WTC11 (cell line): ENCODE results near the gene CCL26. TPM values are rescaled to one million over a fixed set of nuclear protein-coding genes. Genes with fewer than 3 reads are reported as not detected.
"Not testable (repeated sequence)": the region's sequence is repeated elsewhere in the genome, so short reads cannot be mapped to it uniquely, and the experiment has no call there.

Experiments
- ATAC-seq: fragments of 200-7000 bp; cut with Tn5 transposase; 2 replicates; pipeline ENCODE4 v1.10.0; 2021; ENCODE audit warnings: mild to moderate bottlenecking, moderate library complexity
- CTCF ChIA-PET: fragments of 300-600 bp; sonication (Branson Sonifier 250); formaldehyde crosslinking; loops from one replicate; lab custom pipeline; 2021; ENCODE audit warnings: antibody characterized with exemption; lab: Charles Lee
- POLR2A ChIA-PET: fragments of 350-600 bp; sonication (Branson Sonifier 250); formaldehyde crosslinking; loops from one replicate; lab custom pipeline; 2021; ENCODE audit warnings: antibody characterized with exemption; lab: Charles Lee
- DNase-seq: peaks from one replicate; pipeline ENCODE4 v3.0.0; 2021; ENCODE audit warnings: low spot score
- H3K27ac Mint-ChIP-seq: 2 replicates; pipeline ENCODE4 v1.8.0; 2021; ENCODE audit warnings: mixed read lengths
- H3K27me3 Mint-ChIP-seq: 2 replicates; pipeline ENCODE4 v1.8.0; 2021; ENCODE audit warnings: low read depth, mild to moderate bottlenecking, moderate library complexity, mixed read lengths
- H3K36me3 Mint-ChIP-seq: 2 replicates; pipeline ENCODE4 v1.8.0; 2021; ENCODE audit warnings: mixed read lengths
- H3K4me1 Mint-ChIP-seq: 2 replicates; pipeline ENCODE4 v1.8.0; 2022; ENCODE audit warnings: mixed read lengths
- H3K4me3 Mint-ChIP-seq: 2 replicates; pipeline ENCODE4 v1.8.0; 2021; ENCODE audit warnings: mild to moderate bottlenecking, moderate library complexity, mixed read lengths
- H3K9me3 Mint-ChIP-seq: 2 replicates; pipeline ENCODE4 v1.8.0; 2021; ENCODE audit warnings: mixed read lengths
- CBFB ChIP-seq: sonication (generic); formaldehyde crosslinking; IDR thresholded peaks from 2 replicates; pipeline ENCODE4 v1.8.1; 2022; ENCODE audit warnings: mild to moderate bottlenecking, low read depth, missing genetic modification reagents
- ESRRA ChIP-seq: sonication (generic); formaldehyde crosslinking; IDR thresholded peaks from 2 replicates; pipeline ENCODE4 v1.8.1; 2022; ENCODE audit warnings: mild to moderate bottlenecking, missing genetic modification reagents, borderline replicate concordance
- GABPB1 ChIP-seq: sonication (generic); formaldehyde crosslinking; IDR thresholded peaks from 2 replicates; pipeline ENCODE4 v1.8.1; 2023; ENCODE audit warnings: mild to moderate bottlenecking, missing genetic modification reagents
- KAT7 ChIP-seq: sonication (generic); formaldehyde crosslinking; IDR thresholded peaks from 2 replicates; pipeline ENCODE4 v1.8.1; 2023; ENCODE audit warnings: missing genetic modification reagents, mild to moderate bottlenecking, borderline replicate concordance
- MLX ChIP-seq: sonication (generic); formaldehyde crosslinking; IDR thresholded peaks from 2 replicates; pipeline ENCODE4 v1.8.1; 2023; ENCODE audit warnings: mild to moderate bottlenecking, missing genetic modification reagents, moderate library complexity
- NFYB ChIP-seq: sonication (generic); formaldehyde crosslinking; conservative IDR thresholded peaks from 2 replicates; pipeline ENCODE4 v1.8.0; 2022; ENCODE audit warnings: low read depth, missing genetic modification reagents
- PREB ChIP-seq: sonication (generic); formaldehyde crosslinking; IDR thresholded peaks from 2 replicates; pipeline ENCODE4 v1.8.1; 2022; ENCODE audit warnings: mild to moderate bottlenecking, missing genetic modification reagents, moderate library complexity, borderline replicate concordance
- PRRX2 ChIP-seq: fragments of 250-450 bp; sonication (Bioruptor Pico); IDR thresholded peaks from 2 replicates; pipeline ENCODE4 v1.8.0; 2021; ENCODE audit warnings: mild to moderate bottlenecking
- SMAD3 ChIP-seq: sonication (generic); formaldehyde crosslinking; IDR thresholded peaks from 2 replicates; pipeline ENCODE4 v1.8.0; 2022; ENCODE audit warnings: missing genetic modification reagents, mild to moderate bottlenecking, borderline replicate concordance
- SOX15 ChIP-seq: fragments of 250-450 bp; sonication (Bioruptor Pico); IDR thresholded peaks from 2 replicates; pipeline ENCODE4 v1.9.0; 2021; ENCODE audit warnings: mild to moderate bottlenecking
- TEAD1 ChIP-seq: sonication (generic); formaldehyde crosslinking; IDR thresholded peaks from 2 replicates; pipeline ENCODE4 v1.8.0; 2022; ENCODE audit warnings: mild to moderate bottlenecking, missing genetic modification reagents
- ZNF138 ChIP-seq: sonication (generic); formaldehyde crosslinking; conservative IDR thresholded peaks from 2 replicates; pipeline ENCODE4 v1.8.1; 2022; ENCODE audit warnings: mild to moderate bottlenecking, moderate library complexity, missing genetic modification reagents
- ZNF425 ChIP-seq: fragments of 250-450 bp; sonication (Bioruptor Pico); conservative IDR thresholded peaks from 2 replicates; pipeline ENCODE4 v1.9.0; 2021; ENCODE audit warnings: mild to moderate bottlenecking
- total RNA-seq: library from RNA; stranded (reverse); gene quantifications from 3 replicates; pipeline ENCODE4 v1.2.3, GENCODE V29; 2021

CCL26 gene
- total RNA-seq, 1 experiment from 2014 or later, result 9.8 TPM

DNA sequence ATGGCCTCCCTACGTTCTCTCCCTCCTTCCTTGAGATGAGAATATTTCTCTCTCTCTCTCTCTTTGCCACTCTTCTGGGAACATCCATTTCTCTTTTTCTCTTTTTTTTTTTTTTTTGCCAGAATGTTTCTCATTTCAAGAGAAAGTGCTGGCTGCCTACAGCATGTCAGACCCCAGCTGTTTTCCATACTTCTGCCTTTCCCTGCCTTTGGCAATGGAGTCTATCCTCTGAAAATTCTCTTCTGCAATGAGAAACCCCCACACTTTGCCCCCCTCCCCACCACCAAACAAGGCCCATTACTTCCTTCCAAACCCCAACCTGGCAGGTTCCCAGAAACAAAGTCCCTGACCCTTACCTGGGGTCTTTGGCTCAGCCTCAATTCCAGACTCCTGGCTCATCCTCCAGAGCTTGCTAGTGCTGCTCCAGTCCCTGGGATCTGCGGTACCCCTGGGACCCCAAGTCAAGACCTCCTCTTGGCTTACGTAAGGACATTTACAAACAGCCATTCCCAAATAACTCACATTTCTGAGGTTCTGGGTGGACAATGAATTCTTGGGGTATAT lies 17.4 kb upstream of the CCL26 start (continued):
- TF ChIP-seq TEAD1 (CRISPR knock-in tag), result no peak
- TF ChIP-seq CBFB (CRISPR knock-in tag), result no peak

GRCh38 chr7:75788154-75788847 lies 16.3 kb upstream of the CCL26 start:
- H3K27ac Mint-ChIP-seq, H3K9me3 Mint-ChIP-seq, H3K4me1 Mint-ChIP-seq, H3K36me3 Mint-ChIP-seq, H3K4me3 Mint-ChIP-seq, POLR2A ChIA-PET, H3K27me3 Mint-ChIP-seq: not testable (repeated sequence)
- TF ChIP-seq TEAD1 (CRISPR knock-in tag), result 0 out of 2 replicates have a peak, but pooled peaks have one; percentile 17
- DNase-seq (peak; percentile 40), ATAC-seq (peak; percentile 83)
- CTCF ChIA-PET, result interaction anchor here (0.7 to 1.9 kb wide), 3 partner anchors 11 to 78 kb away, joined by 4 to 8 read pairs (median 5); no protein-coding TSS in a partner anchor

- H3K4me3 Mint-ChIP-seq, POLR2A ChIA-PET, DNase-seq, CTCF ChIA-PET, H3K27ac Mint-ChIP-seq, ATAC-seq: not testable (repeated sequence)
- H3K9me3 Mint-ChIP-seq, result peaks cover 27% of the 10 kb centered on the region
- H3K27me3 Mint-ChIP-seq, result peaks cover 15% of the 10 kb centered on the region
- peaks cover 36% of the 10 kb centered on the region for H3K36me3 Mint-ChIP-seq
- peaks cover 32% of the 10 kb centered on the region for H3K4me1 Mint-ChIP-seq
Observed at GRCh38 chr7:75783058-75783457, 11.0 kb upstream of the CCL26 start.

- DNase-seq, POLR2A ChIA-PET, CTCF ChIA-PET, ATAC-seq: not testable (repeated sequence)
- H3K4me3 Mint-ChIP-seq, result peak overlapping the region; percentile 60
- peak overlapping the region; percentile 86 for H3K27ac Mint-ChIP-seq
- H3K4me1 Mint-ChIP-seq, result peaks cover 32% of the 10 kb centered on the region
- H3K36me3 Mint-ChIP-seq, result peaks cover 36% of the 10 kb centered on the region
- H3K9me3 Mint-ChIP-seq, result peaks cover 27% of the 10 kb centered on the region
- H3K27me3 Mint-ChIP-seq, result peaks cover 15% of the 10 kb centered on the region
Observed at GRCh38 chr7:75780647-75781273, 8.7 kb upstream of the CCL26 start.

DNA sequence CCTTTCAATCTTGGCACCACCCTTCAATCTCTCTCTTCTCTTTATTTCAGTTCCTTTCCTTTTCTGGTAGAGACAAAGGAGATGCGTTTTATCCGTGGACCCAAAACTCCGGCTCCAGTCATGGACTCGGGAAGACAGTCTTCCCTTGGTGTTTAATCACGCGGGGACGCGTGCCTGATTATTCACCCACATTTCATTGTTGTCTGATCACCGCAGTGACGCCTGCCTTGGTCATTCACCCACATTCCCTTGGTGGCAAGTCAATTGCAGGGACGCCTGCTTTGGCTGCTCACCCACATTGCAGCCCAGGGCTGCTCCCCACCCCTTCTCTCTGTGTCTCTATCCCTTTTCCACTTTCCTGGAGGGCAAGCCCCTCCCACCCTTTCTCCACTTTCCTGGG lies 7.5 kb upstream of the CCL26 start:
- Mint-ChIP-seq H3K27ac (peak overlapping the region; percentile 88), H3K9me3 (peaks cover 27% of the 10 kb centered on the region), H3K36me3 (peaks cover 36% of the 10 kb centered on the region), H3K27me3 (peaks cover 15% of the 10 kb centered on the region), H3K4me3 (peak overlapping the region; percentile 60), H3K4me1 (peaks cover 35% of the 10 kb centered on the region)
- ATAC-seq, DNase-seq, POLR2A ChIA-PET, CTCF ChIA-PET: not testable (repeated sequence)

- POLR2A ChIA-PET, DNase-seq, ATAC-seq, CTCF ChIA-PET: not testable (repeated sequence)
- H3K4me3 Mint-ChIP-seq, result peak overlapping the region; percentile 60
- peaks cover 33% of the 10 kb centered on the region for H3K36me3 Mint-ChIP-seq
- peaks cover 26% of the 10 kb centered on the region for H3K9me3 Mint-ChIP-seq
- peaks cover 35% of the 10 kb centered on the region for H3K4me1 Mint-ChIP-seq
- peaks cover 15% of the 10 kb centered on the region for H3K27me3 Mint-ChIP-seq
- H3K27ac Mint-ChIP-seq, result peak overlapping the region; percentile 88
Observed at GRCh38 chr7:75779035-75779434, 7.0 kb upstream of the CCL26 start.

DNA sequence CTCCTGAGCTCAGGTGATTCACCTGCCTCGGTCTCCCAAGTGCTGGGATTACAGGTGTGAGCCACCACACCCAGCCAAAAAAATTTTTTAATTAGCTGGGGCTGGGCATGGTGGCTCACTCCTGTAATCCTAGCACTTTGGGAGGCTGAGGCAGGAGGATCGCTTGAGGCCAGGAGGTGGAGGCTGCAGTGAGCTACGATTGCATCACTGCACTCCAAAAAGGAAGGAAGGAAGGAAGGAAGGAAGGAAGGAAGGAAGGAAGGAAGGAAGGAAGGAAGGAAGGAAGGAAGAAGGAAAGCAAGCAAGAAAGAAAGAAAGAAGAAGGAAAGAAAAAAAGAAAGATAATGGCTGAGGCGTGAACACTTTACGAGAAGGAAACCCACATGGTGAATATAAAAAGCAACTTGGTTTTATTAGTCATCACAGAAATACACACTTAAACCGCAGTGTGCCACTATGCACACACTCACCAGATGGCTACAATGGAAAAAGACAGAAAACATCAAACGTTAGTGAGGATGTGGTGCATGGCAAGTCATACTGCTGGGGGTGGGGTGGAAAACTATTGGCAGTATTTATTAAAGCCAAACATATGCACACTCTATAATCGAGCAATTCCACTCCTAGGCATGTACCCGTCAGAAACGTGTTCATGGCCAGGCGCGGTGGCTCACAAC lies 4.4 kb upstream of the CCL26 start:
- DNase-seq (no peak), ATAC-seq (no peak)
- peaks cover under 1% of the 10 kb centered on the region; the same call in 1 of the 2 replicates for H3K27me3 Mint-ChIP-seq
- ChIA-PET POLR2A (no interaction called here), CTCF (no interaction called here)
- H3K4me3 Mint-ChIP-seq, result no peak overlapping the region
- peaks cover 5% of the 10 kb centered on the region for H3K9me3 Mint-ChIP-seq
- H3K4me1 Mint-ChIP-seq, result peaks cover 35% of the 10 kb centered on the region
- no peak overlapping the region for H3K27ac Mint-ChIP-seq
- H3K36me3 Mint-ChIP-seq, result peaks cover 10% of the 10 kb centered on the region
- TF ChIP-seq GABPB1 (no peak), ZNF425 (CRISPR knock-in tag) (no peak), PREB (no peak), KAT7 (CRISPR knock-in tag) (no peak), ESRRA (no peak), SOX15 (no peak), PRRX2 (CRISPR knock-in tag) (no peak), ZNF138 (CRISPR knock-in tag) (no peak), MLX (CRISPR knock-in tag) (no peak), NFYB (no peak), SMAD3 (CRISPR knock-in tag) (no peak)
